SK-N-SH treated with all-trans-retinoic acid at 6 μM for 48 hours (cell line): ENCODE results near the gene AGAP1.

Source experiments
- ATAC-seq: fragments of 200-7000 bp; cut with Tn5 transposase; 3 replicates; pipeline ENCODE4 v1.9.1; 2020; ENCODE audit warnings: mild to moderate bottlenecking, moderate library complexity
- ARNTL ChIP-seq: fragments of 450-650 bp; formaldehyde crosslinking; IDR thresholded peaks from 2 replicates; pipeline ENCODE4 v1.5.0; 2020; ENCODE audit warnings: low read depth, mild to moderate bottlenecking, moderate library complexity, borderline replicate concordance
- BACH2 ChIP-seq: fragments of 250-450 bp; sonication (Bioruptor Pico); IDR thresholded peaks from 2 replicates; pipeline ENCODE4 v1.9.0; 2021; ENCODE audit warnings: mild to moderate bottlenecking, borderline replicate concordance
- CREB5 ChIP-seq: fragments of 250-450 bp; sonication (Bioruptor Pico); IDR thresholded peaks from 2 replicates; pipeline ENCODE4 v1.5.1; 2020; ENCODE audit warnings: low read depth, mild to moderate bottlenecking, moderate library complexity
- CSDC2 ChIP-seq: fragments of 250-450 bp; sonication (Bioruptor Pico); IDR thresholded peaks from 2 replicates; pipeline ENCODE4 v1.5.0; 2020; ENCODE audit warnings: mild to moderate bottlenecking, moderate library complexity
- CSRNP3 ChIP-seq: fragments of 250-450 bp; sonication (Bioruptor Pico); IDR thresholded peaks from 2 replicates; pipeline ENCODE4 v1.5.1; 2021; ENCODE audit warnings: mild to moderate bottlenecking, moderate library complexity
- ESRRG ChIP-seq: fragments of 250-450 bp; sonication (Bioruptor Pico); IDR thresholded peaks from 2 replicates; pipeline ENCODE4 v1.6.1; 2021; ENCODE audit warnings: mild to moderate bottlenecking
- GLIS3 ChIP-seq: fragments of 250-450 bp; sonication (Bioruptor Pico); IDR thresholded peaks from 2 replicates; pipeline ENCODE4 v1.5.0; 2020; ENCODE audit warnings: mild to moderate bottlenecking, moderate library complexity
- ISL1 ChIP-seq: fragments of 250-450 bp; sonication (Bioruptor Pico); IDR thresholded peaks from 2 replicates; pipeline ENCODE4 v2.1.2; 2022; ENCODE audit warnings: mild to moderate bottlenecking, moderate library complexity
- OSR1 ChIP-seq: fragments of 250-450 bp; sonication (Bioruptor Pico); IDR thresholded peaks from 2 replicates; pipeline ENCODE4 v1.8.0; 2022; ENCODE audit warnings: moderate library complexity, mild to moderate bottlenecking, inconsistent platforms
- PATZ1 ChIP-seq: fragments of 250-450 bp; sonication (Bioruptor Pico); IDR thresholded peaks from 2 replicates; pipeline ENCODE4 v1.8.0; 2020; ENCODE audit warnings: mild to moderate bottlenecking, moderate library complexity, borderline replicate concordance
- POU6F1 ChIP-seq: fragments of 250-450 bp; sonication (Bioruptor Pico); IDR thresholded peaks from 2 replicates; pipeline ENCODE4 v1.8.0; 2021; ENCODE audit warnings: low read depth, mild to moderate bottlenecking, moderate library complexity, borderline replicate concordance
- PPARA ChIP-seq: fragments of 250-450 bp; sonication (Bioruptor Pico); IDR thresholded peaks from 2 replicates; pipeline ENCODE4 v1.5.0; 2020; ENCODE audit warnings: mild to moderate bottlenecking, borderline replicate concordance
- RARB ChIP-seq: fragments of 250-450 bp; sonication (Bioruptor Pico); IDR thresholded peaks from 2 replicates; pipeline ENCODE4 v1.8.0; 2021; ENCODE audit warnings: mild to moderate bottlenecking, moderate library complexity
- SNAI2 ChIP-seq: fragments of 250-450 bp; sonication (Bioruptor Pico); IDR thresholded peaks from 2 replicates; pipeline ENCODE4 v1.5.0; 2020; ENCODE audit warnings: mild to moderate bottlenecking, moderate library complexity
- TCF4 ChIP-seq: fragments of 250-450 bp; sonication (Bioruptor Pico); IDR thresholded peaks from 2 replicates; pipeline ENCODE4 v1.8.0; 2021; ENCODE audit warnings: mild to moderate bottlenecking, moderate library complexity, borderline replicate concordance
- TOX ChIP-seq: fragments of 250-450 bp; sonication (Bioruptor Pico); IDR thresholded peaks from 2 replicates; pipeline ENCODE4 v1.8.0; 2021; ENCODE audit warnings: mild to moderate bottlenecking, moderate library complexity, borderline replicate concordance
- TSHZ2 ChIP-seq: fragments of 250-450 bp; sonication (Bioruptor Pico); IDR thresholded peaks from 2 replicates; pipeline ENCODE4 v1.5.0; 2020; ENCODE audit warnings: mild to moderate bottlenecking, moderate library complexity
- ZFP3 ChIP-seq: fragments of 250-450 bp; sonication (Bioruptor Pico); IDR thresholded peaks from 2 replicates; pipeline ENCODE4 v1.5.0; 2020; ENCODE audit warnings: mild to moderate bottlenecking, moderate library complexity
- ZFP30 ChIP-seq: fragments of 450-650 bp; formaldehyde crosslinking; IDR thresholded peaks from 2 replicates; pipeline ENCODE4 v1.5.0; 2022; ENCODE audit warnings: mild to moderate bottlenecking, moderate library complexity
- ZNF70 ChIP-seq: fragments of 450-650 bp; formaldehyde crosslinking; IDR thresholded peaks from 2 replicates; pipeline ENCODE4 v1.5.0; 2020; ENCODE audit warnings: mild to moderate bottlenecking, moderate library complexity
- ZNF8 ChIP-seq: fragments of 450-650 bp; formaldehyde crosslinking; IDR thresholded peaks from 2 replicates; pipeline ENCODE4 v1.5.0; 2020; ENCODE audit warnings: mild to moderate bottlenecking, moderate library complexity

The AGAP1 gene

GRCh38 chr2:235961711-235962110 is 467.9 kb downstream of the AGAP1 start:
- ATAC-seq: no peak
- TF ChIP-seq ESRRG (CRISPR knock-in tag): no peak
- no peak for TF ChIP-seq ZNF8 (CRISPR knock-in tag)
- no peak for TF ChIP-seq ZFP3 (CRISPR knock-in tag)
- no peak for TF ChIP-seq BACH2
- TF ChIP-seq SNAI2 (CRISPR knock-in tag): no peak
- no peak for TF ChIP-seq CREB5
- TF ChIP-seq CSDC2 (CRISPR knock-in tag): no peak
- no peak for TF ChIP-seq CSRNP3 (CRISPR knock-in tag)
- no peak for TF ChIP-seq PATZ1 (CRISPR knock-in tag)
- no peak for TF ChIP-seq TSHZ2 (CRISPR knock-in tag)
- TF ChIP-seq PPARA (CRISPR knock-in tag): no peak
- TF ChIP-seq TOX (CRISPR knock-in tag): no peak
- TF ChIP-seq ZNF70 (CRISPR knock-in tag): no peak

GRCh38 chr2:235963853-235964577 is 470.2 kb downstream of the AGAP1 start:
- no peak for ATAC-seq
- TF ChIP-seq ZFP30 (CRISPR knock-in tag) (no peak), ZFP3 (CRISPR knock-in tag) (no peak), PATZ1 (CRISPR knock-in tag) (no peak), BACH2 (no peak), TSHZ2 (CRISPR knock-in tag) (no peak), RARB (CRISPR knock-in tag) (no peak), OSR1 (CRISPR knock-in tag) (no peak), TCF4 (CRISPR knock-in tag) (no peak), GLIS3 (CRISPR knock-in tag) (no peak), ISL1 (CRISPR knock-in tag) (no peak), CREB5 (no peak), CSRNP3 (CRISPR knock-in tag) (no peak), CSDC2 (CRISPR knock-in tag) (no peak), ZNF8 (CRISPR knock-in tag) (no peak), POU6F1 (CRISPR knock-in tag) (no peak), ARNTL (CRISPR knock-in tag) (no peak), ESRRG (CRISPR knock-in tag) (no peak)
